Gastrocnemius medialis (tissue), 4 donors: Measurements from ENCODE around the gene KRTAP16-1. TPM values are rescaled to one million over a fixed set of nuclear protein-coding genes. Genes with fewer than 3 reads are reported as not detected.

ENCODE experiments used
- ATAC-seq, 2 donors: fragments of 150-250 bp; one replicate each; pipeline ENCODE4 v1.9.1; 2016
- DNase-seq, 2 donors: peaks; one replicate each; pipeline ENCODE4 v3.0.0-alpha.2; 2019
- H3K27ac ChIP-seq, 4 donors: fragments of 200-600 bp; sonication (generic); 1 replicate in 1 of 4; 2 replicates in 3 of 4; pipeline ENCODE4 v1.5.1; 2016 to 2018; ENCODE audit warnings: mild to moderate bottlenecking in 2 of 4, moderate library complexity in 1 of 4
- H3K27me3 ChIP-seq, 3 donors: fragments of 200-600 bp; sonication (generic) in 2 of 3; 1 replicate in 1 of 3; 2 replicates in 2 of 3; pipeline versions ENCODE4 v1.5.1 to v1.6.0; 2016 to 2019; ENCODE audit warnings: mild to moderate bottlenecking in 1 of 3, moderate library complexity in 1 of 3
- H3K36me3 ChIP-seq, 2 donors: fragments of 200-600 bp; sonication (generic) in 1 of 2; one replicate each; pipeline ENCODE4 v1.5.1; 2017 to 2018
- H3K4me1 ChIP-seq, 2 donors: fragments of 200-600 bp; sonication (generic) in 1 of 2; one replicate each; pipeline ENCODE4 v1.5.1; 2016 to 2017; ENCODE audit warnings: mild to moderate bottlenecking in 2 of 2
- H3K4me3 ChIP-seq, 4 donors: fragments of 200-600 bp; sonication (generic) in 3 of 4; 1 replicate in 1 of 4; 2 replicates in 3 of 4; pipeline ENCODE4 v1.5.1; 2016 to 2019; ENCODE audit warnings: mild to moderate bottlenecking in 2 of 4
- H3K9me3 ChIP-seq, 3 donors: fragments of 200-600 bp; sonication (generic) in 2 of 3; 1 replicate in 1 of 3; 2 replicates in 2 of 3; pipeline ENCODE4 v1.5.1; 2016 to 2019
- POLR2A ChIP-seq, 2 donors: fragments of 450-650 bp; IDR thresholded peaks; one replicate each; pipeline ENCODE4 v1.6.1; 2017; ENCODE audit warnings: antibody characterized with exemption in 2 of 2, mild to moderate bottlenecking in 2 of 2, moderate library complexity in 2 of 2
- in situ Hi-C, 4 donors: fragments of 200-750 bp; cut with MboI; loops; one replicate each; pipeline versions ENCODE4 v1.15.0 to v1.8.0; 2017; ENCODE audit warnings: low sequenced_read_pairs in 4 of 4
- intact Hi-C: fragments of 100-400 bp; cut with DNase I; formaldehyde crosslinking; loops from one replicate; pipeline ENCODE4 v1.15.1; 2023; ENCODE audit warnings: low total_unique reads
- total RNA-seq, 4 donors: library from RNA; depleted of rRNA; stranded (reverse); fragments of >200 nt; gene quantifications; one replicate each; pipeline versions ENCODE4 v1.1.0 to v1.2.3, GENCODE V29; 2016
- TF ChIP-seq, protein P1 (sequence below), 5 experiments: fragments of 450-650 bp in 3 of 5; fragments of 200-600 bp in 2 of 5; sonication (generic) in 2 of 5; IDR thresholded peaks in 4 of 5; conservative IDR thresholded peaks in 1 of 5; 1 replicate in 4 of 5; 2 replicates in 1 of 5; pipeline ENCODE4 v1.5.1; 2016 to 2019; ENCODE audit warnings: antibody characterized with exemption in 5 of 5, mild to moderate bottlenecking in 3 of 5, moderate library complexity in 3 of 5

Gene KRTAP16-1
- total RNA-seq, 4 donors from 2014 or later, result not detected

DNA sequence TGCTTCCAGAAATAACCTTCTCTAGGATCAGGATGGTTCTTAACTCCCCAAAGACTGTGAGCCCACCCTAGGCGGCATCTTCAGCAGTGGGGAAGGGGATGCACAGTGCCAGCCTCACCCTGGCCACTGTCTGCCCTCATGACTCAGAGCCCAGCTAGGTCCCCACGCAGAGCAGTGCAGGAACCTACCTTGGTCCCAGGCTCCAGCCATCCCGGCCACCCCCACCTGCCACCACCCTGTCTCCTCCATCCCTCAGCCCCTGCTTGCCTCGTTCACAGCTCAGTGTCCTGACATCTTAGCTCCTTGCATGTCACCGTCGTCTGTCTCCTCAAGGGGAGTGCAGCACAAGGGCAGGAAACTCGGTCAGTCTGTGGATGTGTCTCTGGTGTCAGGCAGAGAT lies 22.5 kb upstream of the KRTAP16-1 start:
- DNase-seq, result no peak
- no peak overlapping the region for H3K4me3 ChIP-seq
- H3K27me3 ChIP-seq, result no peaks in the 10 kb centered on the region
- intact Hi-C loops (no loop called here), in situ Hi-C loops (no loop called here)
- H3K36me3 ChIP-seq, result no peaks in the 10 kb centered on the region
- no peak for TF ChIP-seq POLR2A (IDR thresholded peaks at IDR 0.05)
- TF ChIP-seq, protein P1, sequence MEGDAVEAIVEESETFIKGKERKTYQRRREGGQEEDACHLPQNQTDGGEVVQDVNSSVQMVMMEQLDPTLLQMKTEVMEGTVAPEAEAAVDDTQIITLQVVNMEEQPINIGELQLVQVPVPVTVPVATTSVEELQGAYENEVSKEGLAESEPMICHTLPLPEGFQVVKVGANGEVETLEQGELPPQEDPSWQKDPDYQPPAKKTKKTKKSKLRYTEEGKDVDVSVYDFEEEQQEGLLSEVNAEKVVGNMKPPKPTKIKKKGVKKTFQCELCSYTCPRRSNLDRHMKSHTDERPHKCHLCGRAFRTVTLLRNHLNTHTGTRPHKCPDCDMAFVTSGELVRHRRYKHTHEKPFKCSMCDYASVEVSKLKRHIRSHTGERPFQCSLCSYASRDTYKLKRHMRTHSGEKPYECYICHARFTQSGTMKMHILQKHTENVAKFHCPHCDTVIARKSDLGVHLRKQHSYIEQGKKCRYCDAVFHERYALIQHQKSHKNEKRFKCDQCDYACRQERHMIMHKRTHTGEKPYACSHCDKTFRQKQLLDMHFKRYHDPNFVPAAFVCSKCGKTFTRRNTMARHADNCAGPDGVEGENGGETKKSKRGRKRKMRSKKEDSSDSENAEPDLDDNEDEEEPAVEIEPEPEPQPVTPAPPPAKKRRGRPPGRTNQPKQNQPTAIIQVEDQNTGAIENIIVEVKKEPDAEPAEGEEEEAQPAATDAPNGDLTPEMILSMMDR (IDR thresholded peaks at IDR 0.05 in 4 of 5, conservative IDR thresholded peaks at IDR 0.05 in 1 of 5), result no peak
- H3K9me3 ChIP-seq, result no peaks in the 10 kb centered on the region
- H3K4me1 ChIP-seq, result no peaks in the 10 kb centered on the region
- H3K27ac ChIP-seq, result no peak overlapping the region
- ATAC-seq, result no peak

DNA sequence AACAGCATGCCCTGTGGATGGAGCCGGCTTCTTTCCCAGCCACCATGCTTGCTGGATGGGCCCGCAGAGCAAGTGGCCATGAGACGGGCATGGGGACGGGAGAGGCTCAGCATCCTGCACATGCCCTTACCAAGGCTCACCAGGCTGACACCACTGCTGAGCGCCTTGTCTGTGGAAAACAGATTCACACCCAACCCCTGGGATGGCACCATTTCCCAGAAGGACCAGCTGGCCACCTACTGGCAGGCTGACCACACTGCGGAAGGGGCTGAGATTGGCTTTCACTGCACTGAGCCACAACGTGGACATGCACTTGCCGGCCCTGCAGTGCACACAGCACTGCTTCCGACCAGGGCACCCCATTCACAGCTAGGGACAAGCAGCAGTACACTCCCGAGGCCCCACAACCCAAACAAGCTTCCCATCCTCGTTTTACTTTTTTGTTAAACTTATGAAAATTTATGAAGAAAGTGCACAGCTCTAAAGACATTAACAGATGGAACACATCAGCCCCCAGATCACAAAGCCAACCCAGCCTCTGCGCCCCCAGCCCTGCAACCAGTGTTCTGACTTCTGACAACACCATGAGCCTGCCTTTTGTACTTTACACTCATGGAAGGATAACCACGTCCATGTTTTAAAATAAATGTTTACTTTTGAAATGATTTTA lies 20.3 kb upstream of the KRTAP16-1 start:
- intact Hi-C loops, result no loop called here
- TF ChIP-seq, protein P1 (IDR thresholded peaks at IDR 0.05 in 4 of 5, conservative IDR thresholded peaks at IDR 0.05 in 1 of 5), result peak in 3 of 5 experiments; percentile 17 to 25 (median 23)
- TF ChIP-seq POLR2A (IDR thresholded peaks at IDR 0.05), result no peak
- H3K4me3 ChIP-seq, result no peak overlapping the region
- no peak for DNase-seq
- H3K27me3 ChIP-seq, result no peaks in the 10 kb centered on the region
- no peaks in the 10 kb centered on the region for H3K4me1 ChIP-seq
- no peaks in the 10 kb centered on the region for H3K9me3 ChIP-seq
- H3K36me3 ChIP-seq, result no peaks in the 10 kb centered on the region
- in situ Hi-C loops, result loop anchor here in 2 of 4 donors (10.0 kb wide), 1 partner anchor 425 kb away; no protein-coding TSS in a partner anchor
- H3K27ac ChIP-seq, result no peak overlapping the region
- no peak for ATAC-seq

DNA sequence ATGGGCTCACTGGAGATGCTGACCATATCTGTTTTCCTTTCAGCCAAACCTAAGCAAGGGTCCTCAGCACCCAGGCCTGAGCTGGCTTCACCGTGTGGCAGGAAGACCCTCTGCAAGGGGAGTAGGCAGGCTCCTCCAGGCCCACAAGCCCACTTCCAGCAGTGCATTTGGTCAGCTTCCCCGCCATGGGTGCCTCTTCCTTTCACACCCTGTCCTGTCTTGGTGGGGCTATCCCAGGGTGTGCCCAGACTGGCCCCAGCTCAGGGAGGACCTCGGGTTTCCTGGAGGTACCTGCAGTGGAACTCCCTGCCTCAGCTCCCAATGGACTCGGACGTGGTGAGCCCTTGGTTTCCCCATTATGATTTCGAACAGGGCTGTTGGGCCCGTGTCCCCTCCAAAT lies 19.1 kb upstream of the KRTAP16-1 start:
- no peaks in the 10 kb centered on the region for H3K9me3 ChIP-seq
- no peaks in the 10 kb centered on the region for H3K4me1 ChIP-seq
- no peaks in the 10 kb centered on the region for H3K36me3 ChIP-seq
- no peaks in the 10 kb centered on the region for H3K27me3 ChIP-seq
- no peak for ATAC-seq
- in situ Hi-C loops, result loop anchor here in 2 of 4 donors (10.0 kb wide), 1 partner anchor 423 kb away; no protein-coding TSS in a partner anchor
- intact Hi-C loops, result no loop called here
- H3K4me3 ChIP-seq, result no peak overlapping the region
- no peak for DNase-seq
- TF ChIP-seq, protein P1 (IDR thresholded peaks at IDR 0.05 in 4 of 5, conservative IDR thresholded peaks at IDR 0.05 in 1 of 5), result no peak
- no peak for TF ChIP-seq POLR2A (IDR thresholded peaks at IDR 0.05)
- no peak overlapping the region for H3K27ac ChIP-seq

DNA sequence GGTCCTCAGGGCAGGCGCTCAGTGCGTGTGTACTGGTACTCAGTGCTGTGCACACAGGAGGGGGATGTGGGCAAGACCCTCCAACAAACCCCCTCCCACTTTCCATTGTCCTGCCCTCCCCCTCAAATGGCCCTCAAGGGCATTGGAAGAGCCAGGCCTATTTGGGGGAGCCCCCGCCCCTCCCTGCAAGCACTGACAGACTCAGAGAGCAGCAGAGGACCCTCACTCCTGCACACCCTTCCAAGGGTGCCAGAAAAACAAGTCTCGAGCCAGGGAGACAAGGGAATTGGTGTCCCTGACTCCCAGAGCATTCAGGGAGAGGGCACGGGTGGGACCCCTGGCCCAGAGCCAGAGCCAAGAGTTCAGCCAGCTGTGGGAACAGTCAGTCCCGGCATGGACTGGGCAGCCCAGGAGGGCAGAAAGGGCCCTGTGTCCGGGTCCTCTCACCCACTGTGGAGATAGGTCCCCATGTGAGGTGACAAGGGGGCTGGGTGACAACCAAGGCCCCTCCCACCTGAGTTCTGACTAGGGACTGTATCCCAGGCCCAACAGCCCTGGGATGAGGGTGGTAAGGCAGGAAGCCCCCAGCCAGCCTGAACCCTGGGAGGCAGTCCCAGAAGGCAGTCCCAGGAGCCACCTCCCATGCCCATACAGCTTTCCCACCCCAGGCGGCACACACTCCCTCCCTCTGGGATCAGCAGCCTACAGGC lies 18.5 kb upstream of the KRTAP16-1 start:
- no peak for TF ChIP-seq POLR2A (IDR thresholded peaks at IDR 0.05)
- TF ChIP-seq, protein P1 (IDR thresholded peaks at IDR 0.05 in 4 of 5, conservative IDR thresholded peaks at IDR 0.05 in 1 of 5), result no peak

More for the DNA sequence above, 18.5 kb upstream of the KRTAP16-1 start:
- intact Hi-C loops (no loop called here), in situ Hi-C loops (loop anchor here in 2 of 4 donors (10.0 kb wide), 1 partner anchor 423 kb away; no protein-coding TSS in a partner anchor)
- Histone ChIP-seq H3K27me3 (no peaks in the 10 kb centered on the region), H3K9me3 (no peaks in the 10 kb centered on the region), H3K4me3 (no peak overlapping the region), H3K36me3 (no peaks in the 10 kb centered on the region), H3K27ac (no peak overlapping the region), H3K4me1 (no peaks in the 10 kb centered on the region)
- DNase-seq (no peak), ATAC-seq (no peak)
